Ishikawa (cell line): ENCODE data around the gene NPC1L1.

ENCODE experiments used
- CEBPB ChIP-seq: IDR thresholded peaks from 2 replicates; pipeline ENCODE4 v1.6.1; 2012
- EP300 ChIP-seq: IDR thresholded peaks from 2 replicates; pipeline ENCODE4 v1.6.1; 2012; ENCODE audit warnings: borderline replicate concordance
- FOXM1 ChIP-seq: IDR thresholded peaks from 2 replicates; pipeline ENCODE4 v1.6.1; 2012; ENCODE audit warnings: low read depth, borderline replicate concordance
- MAX ChIP-seq: IDR thresholded peaks from 2 replicates; pipeline ENCODE4 v1.6.1; 2012
- NFIC ChIP-seq: IDR thresholded peaks from 2 replicates; pipeline ENCODE4 v1.6.1; 2012
- RAD21 ChIP-seq: IDR thresholded peaks from 2 replicates; pipeline ENCODE4 v1.6.1; 2012; ENCODE audit warnings: low read depth
- TCF12 ChIP-seq: IDR thresholded peaks from 2 replicates; pipeline ENCODE4 v1.6.1; 2012; ENCODE audit warnings: low read depth
- YY1 ChIP-seq: IDR thresholded peaks from 2 replicates; pipeline ENCODE4 v1.6.1; 2012; ENCODE audit warnings: low read depth
- ZBTB7A ChIP-seq: IDR thresholded peaks from 2 replicates; pipeline ENCODE4 v1.6.1; 2012; ENCODE audit warnings: low read depth
- TF ChIP-seq, protein P1 (sequence below): IDR thresholded peaks from 2 replicates; pipeline ENCODE4 v1.6.1; 2012; ENCODE audit warnings: low read depth, mild to moderate bottlenecking

GRCh38 chr7:44476313-44476712, 64.8 kb downstream of the NPC1L1 start:
- TF ChIP-seq NFIC (no peak), RAD21 (no peak), YY1 (no peak), MAX (no peak), FOXM1 (no peak), TCF12 (no peak), EP300 (no peak), ZBTB7A (no peak), CEBPB (no peak)
- TF ChIP-seq, protein P1, sequence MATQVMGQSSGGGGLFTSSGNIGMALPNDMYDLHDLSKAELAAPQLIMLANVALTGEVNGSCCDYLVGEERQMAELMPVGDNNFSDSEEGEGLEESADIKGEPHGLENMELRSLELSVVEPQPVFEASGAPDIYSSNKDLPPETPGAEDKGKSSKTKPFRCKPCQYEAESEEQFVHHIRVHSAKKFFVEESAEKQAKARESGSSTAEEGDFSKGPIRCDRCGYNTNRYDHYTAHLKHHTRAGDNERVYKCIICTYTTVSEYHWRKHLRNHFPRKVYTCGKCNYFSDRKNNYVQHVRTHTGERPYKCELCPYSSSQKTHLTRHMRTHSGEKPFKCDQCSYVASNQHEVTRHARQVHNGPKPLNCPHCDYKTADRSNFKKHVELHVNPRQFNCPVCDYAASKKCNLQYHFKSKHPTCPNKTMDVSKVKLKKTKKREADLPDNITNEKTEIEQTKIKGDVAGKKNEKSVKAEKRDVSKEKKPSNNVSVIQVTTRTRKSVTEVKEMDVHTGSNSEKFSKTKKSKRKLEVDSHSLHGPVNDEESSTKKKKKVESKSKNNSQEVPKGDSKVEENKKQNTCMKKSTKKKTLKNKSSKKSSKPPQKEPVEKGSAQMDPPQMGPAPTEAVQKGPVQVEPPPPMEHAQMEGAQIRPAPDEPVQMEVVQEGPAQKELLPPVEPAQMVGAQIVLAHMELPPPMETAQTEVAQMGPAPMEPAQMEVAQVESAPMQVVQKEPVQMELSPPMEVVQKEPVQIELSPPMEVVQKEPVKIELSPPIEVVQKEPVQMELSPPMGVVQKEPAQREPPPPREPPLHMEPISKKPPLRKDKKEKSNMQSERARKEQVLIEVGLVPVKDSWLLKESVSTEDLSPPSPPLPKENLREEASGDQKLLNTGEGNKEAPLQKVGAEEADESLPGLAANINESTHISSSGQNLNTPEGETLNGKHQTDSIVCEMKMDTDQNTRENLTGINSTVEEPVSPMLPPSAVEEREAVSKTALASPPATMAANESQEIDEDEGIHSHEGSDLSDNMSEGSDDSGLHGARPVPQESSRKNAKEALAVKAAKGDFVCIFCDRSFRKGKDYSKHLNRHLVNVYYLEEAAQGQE, result no peak
